Heart right ventricle (tissue), 16 donors: ENCODE results near the gene KCNQ1. TPM values are rescaled to one million over a fixed set of nuclear protein-coding genes. Genes with fewer than 3 reads are reported as not detected.

Source experiments
- ATAC-seq, 8 donors: fragments of 200-7000 bp; cut with Tn5 transposase; one replicate each; pipeline ENCODE4 v1.9.1; 2020; ENCODE audit warnings: mild to moderate bottlenecking in 8 of 8, moderate library complexity in 8 of 8, moderate number of reproducible peaks in 1 of 8
- DNase-seq, 2 donors: peaks; one replicate each; pipeline ENCODE4 v3.0.0-alpha.2; 2020
- H3K27ac ChIP-seq, 10 donors: fragments of 200-600 bp; sonication (generic) in 2 of 10; one replicate each; pipeline versions ENCODE4 v1.5.0 to v1.8.0; 2020 to 2022; ENCODE audit warnings: mild to moderate bottlenecking in 3 of 10
- H3K27me3 ChIP-seq, 7 donors: fragments of 200-600 bp; one replicate each; pipeline ENCODE4 v1.8.0; 2021 to 2022; ENCODE audit warnings: mild to moderate bottlenecking in 2 of 7
- H3K36me3 ChIP-seq, 9 donors: fragments of 200-600 bp; sonication (generic) in 1 of 9; one replicate each; pipeline versions ENCODE4 v1.5.0 to v1.8.0; 2020 to 2022; ENCODE audit warnings: mild to moderate bottlenecking in 2 of 9
- H3K4me1 ChIP-seq, 9 donors: fragments of 200-600 bp; sonication (generic) in 1 of 9; one replicate each; pipeline versions ENCODE4 v1.5.0 to v1.8.0; 2020 to 2022; ENCODE audit warnings: mild to moderate bottlenecking in 4 of 9
- H3K4me3 ChIP-seq, 10 donors: fragments of 200-600 bp; sonication (generic) in 2 of 10; one replicate each; pipeline versions ENCODE4 v1.5.0 to v1.8.0; 2020 to 2022; ENCODE audit warnings: mild to moderate bottlenecking in 7 of 10, moderate library complexity in 2 of 10
- H3K9me3 ChIP-seq, 11 donors: fragments of 200-600 bp in 10 of 11; sonication (generic) in 2 of 11; one replicate each; pipeline versions ENCODE4 v1.5.0 to v1.8.0; 2013 to 2022; ENCODE audit warnings: mild to moderate bottlenecking in 2 of 11, control low read depth in 1 of 11, moderate library complexity in 1 of 11
- WGBS, 2 donors: extraction: QIAGEN DNeasy Blood & Tissue Kit; methylation state at CpG; one replicate each; pipeline ENCODE4 v1.1.7; 2013; ENCODE audit warnings: inconsistent platforms in 1 of 2; 5-methylcytosine and 5-hydroxymethylcytosine counted together
- intact Hi-C, 10 donors: fragments of 100-400 bp; cut with DNase I; formaldehyde crosslinking; loops; one replicate each; pipeline versions ENCODE4 v1.11.1 to v1.14.2; 2022
- polyA plus RNA-seq, 2 donors: library from polyadenylated mRNA; stranded (reverse); fragments of 200-250 nt; gene quantifications; one replicate each; pipeline ENCODE4 v1.2.3, GENCODE V29; 2013
- total RNA-seq, 10 donors: library from RNA; stranded (reverse); fragmentation: NEBNext Ultra II Directional in 3 of 10; extraction: Animal tissue kit (Norgen Biotek cat#: 25700) in 3 of 10; gene quantifications; one replicate each; pipeline versions ENCODE4 v1.2.1 to v1.2.4, GENCODE V29; 2021 to 2023
- TF ChIP-seq, protein P1 (sequence below), 9 donors: fragments of 200-600 bp; sonication (generic) in 2 of 9; IDR thresholded peaks; one replicate each; pipeline versions ENCODE4 v1.5.0 to v1.8.0; 2021 to 2022; ENCODE audit warnings: antibody characterized with exemption in 9 of 9, mild to moderate bottlenecking in 5 of 9, moderate library complexity in 1 of 9
- donor health status: Arrhythmogenic right ventricular cardiomyopathy.
- donor health status: ischemic (EF 13 %, LVEDD 7.1; RV severe dilation, severe dysfunction).
- donor health status: healthy with polysubstance abuse.
- donor health status: DM: no; HTN: yes; CAD: no.
- donor health status: DM: no; HTN: no; CAD: no.
- donor health status: ischemic (EF 25% LVEDD 6.9; RV normal size, moderate dysfunction).
- donor health status: ischemic (EF 25% LVEDD 5.7; RV mildly dilated, moderate dysfunction).
- donor health status: healthy.
- donor health status: DM: yes; HTN: yes; CAD: no.
- donor health status: Ischemic cardiomyopathy.
- donor health status: ischemic (EF 35%, LVEDD 5.7; RV mildly dilated, moderate dysfunction).
- donor health status: nonischemic (EF 11% LVEDD 7.7; RV severe dilation, severe dysfunction).
- donor health status: DM: yes; HTN: yes; CAD: no.
- donor health status: PGD.
- donor health status: ischemic (EF 29% LVEDD 5.4; RV normal size, mild dysfunction).
- donor health status: nonischemic (EF 23%, LVEDD 6.1; RV moderate dilation, normal function).

Gene KCNQ1
- total and polyA plus RNA-seq, 12 donors, result 19.9 to 48.2 (median 33.7) TPM

DNA sequence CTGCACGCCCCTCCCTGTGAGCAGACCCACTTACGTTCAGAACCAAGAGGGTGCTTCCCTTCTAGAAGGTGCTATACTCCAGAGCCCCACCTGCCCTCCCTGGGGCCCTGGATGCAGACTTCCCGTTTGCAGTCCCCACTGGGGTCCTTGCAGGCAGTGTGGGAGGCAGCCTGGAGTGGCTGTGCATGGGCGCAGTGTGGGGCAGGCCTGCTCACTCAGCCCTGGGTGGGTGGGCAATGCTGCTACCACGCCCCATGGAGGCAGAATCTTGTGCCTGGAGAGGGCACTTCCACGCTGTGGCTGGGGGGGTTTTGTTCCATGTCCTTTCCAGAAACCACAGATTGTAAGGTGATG, 138.8 kb downstream of the KCNQ1 start:
- no peak for ATAC-seq
- no peaks in the 10 kb centered on the region for H3K27me3 ChIP-seq
- no peak for DNase-seq
- 95 to 97% methylated on average over 6 of the region's 6 CpGs for WGBS, 2 donors
- TF ChIP-seq, protein P1, sequence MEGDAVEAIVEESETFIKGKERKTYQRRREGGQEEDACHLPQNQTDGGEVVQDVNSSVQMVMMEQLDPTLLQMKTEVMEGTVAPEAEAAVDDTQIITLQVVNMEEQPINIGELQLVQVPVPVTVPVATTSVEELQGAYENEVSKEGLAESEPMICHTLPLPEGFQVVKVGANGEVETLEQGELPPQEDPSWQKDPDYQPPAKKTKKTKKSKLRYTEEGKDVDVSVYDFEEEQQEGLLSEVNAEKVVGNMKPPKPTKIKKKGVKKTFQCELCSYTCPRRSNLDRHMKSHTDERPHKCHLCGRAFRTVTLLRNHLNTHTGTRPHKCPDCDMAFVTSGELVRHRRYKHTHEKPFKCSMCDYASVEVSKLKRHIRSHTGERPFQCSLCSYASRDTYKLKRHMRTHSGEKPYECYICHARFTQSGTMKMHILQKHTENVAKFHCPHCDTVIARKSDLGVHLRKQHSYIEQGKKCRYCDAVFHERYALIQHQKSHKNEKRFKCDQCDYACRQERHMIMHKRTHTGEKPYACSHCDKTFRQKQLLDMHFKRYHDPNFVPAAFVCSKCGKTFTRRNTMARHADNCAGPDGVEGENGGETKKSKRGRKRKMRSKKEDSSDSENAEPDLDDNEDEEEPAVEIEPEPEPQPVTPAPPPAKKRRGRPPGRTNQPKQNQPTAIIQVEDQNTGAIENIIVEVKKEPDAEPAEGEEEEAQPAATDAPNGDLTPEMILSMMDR (IDR thresholded peaks at IDR 0.05), result no peak
- peaks cover 0 to 6% (median 0%) of the 10 kb centered on the region in 9 donors for H3K36me3 ChIP-seq
- intact Hi-C loops, result no loop called here
- H3K4me1 ChIP-seq, result peaks cover 0 to 30% (median 5%) of the 10 kb centered on the region in 9 donors
- H3K9me3 ChIP-seq, result no peaks in the 10 kb centered on the region
- H3K4me3 ChIP-seq, result no peak overlapping the region
- H3K27ac ChIP-seq, result no peak overlapping the region

DNA sequence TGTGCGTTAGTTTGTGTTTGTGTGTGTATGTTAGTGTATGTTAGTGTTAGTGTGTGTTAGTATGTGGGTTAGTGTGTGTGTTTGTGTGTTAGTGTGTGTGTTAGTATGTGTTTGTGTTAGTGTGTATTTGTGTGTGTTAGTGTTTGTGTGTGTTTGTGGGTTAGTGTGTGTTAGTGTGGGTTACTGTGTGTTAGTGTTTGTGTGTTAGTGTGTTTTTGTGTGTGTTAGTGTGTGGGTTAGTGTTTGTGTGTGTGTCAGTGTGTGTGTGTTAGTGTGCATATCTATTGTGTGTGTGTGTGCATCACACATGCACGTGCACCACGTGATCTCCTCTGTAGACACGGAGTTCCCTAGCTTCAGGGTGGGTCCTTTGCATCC, 139.6 kb downstream of the KCNQ1 start:
- Histone ChIP-seq H3K27me3 (no peaks in the 10 kb centered on the region), H3K27ac (no peak overlapping the region), H3K9me3 (no peaks in the 10 kb centered on the region), H3K4me1 (peaks cover 0 to 24% (median 5%) of the 10 kb centered on the region in 9 donors), H3K4me3 (no peak overlapping the region), H3K36me3 (peaks cover 0 to 13% (median 0%) of the 10 kb centered on the region in 9 donors)
- 72 to 90% methylated on average over 4 of the region's 4 CpGs for WGBS, 2 donors
- DNase-seq (no peak), ATAC-seq (no peak)
- intact Hi-C loops, result no loop called here
- TF ChIP-seq, protein P1 (IDR thresholded peaks at IDR 0.05), result no peak

DNA sequence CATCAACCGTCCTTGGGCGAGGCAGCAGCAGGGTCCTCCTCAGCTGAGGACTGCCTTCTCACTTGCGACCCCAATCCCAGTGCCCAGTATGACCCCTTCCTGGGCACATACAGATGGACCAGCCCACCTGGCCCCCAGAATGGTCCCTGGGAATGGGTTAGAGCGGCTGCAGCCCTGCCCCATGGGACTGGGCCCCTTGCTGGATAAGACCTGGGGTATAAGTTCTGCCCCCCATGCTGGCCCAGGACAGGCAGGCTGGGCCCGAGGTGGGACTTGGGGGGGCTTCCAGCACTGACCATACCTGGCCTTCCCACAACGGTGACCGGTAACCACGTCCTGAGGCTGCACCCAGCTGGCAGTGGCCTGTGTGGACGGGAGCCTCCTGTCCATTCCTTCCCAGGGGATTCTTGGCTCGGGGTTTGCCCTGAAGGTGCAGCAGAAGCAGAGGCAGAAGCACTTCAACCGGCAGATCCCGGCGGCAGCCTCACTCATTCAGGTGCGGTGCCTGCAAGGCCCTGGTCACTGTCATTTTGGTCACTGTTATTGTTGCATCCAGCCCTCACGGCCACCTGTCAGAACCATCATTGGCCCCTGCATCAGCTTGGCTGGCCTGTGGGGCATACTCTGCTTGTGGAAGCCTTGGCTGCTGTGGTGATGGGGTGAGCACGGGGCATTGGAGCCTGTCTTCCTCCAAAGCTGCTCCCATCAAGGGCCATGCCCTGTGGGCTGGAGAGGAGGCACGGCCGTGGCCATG, 140.2 kb downstream of the KCNQ1 start:
- Histone ChIP-seq H3K27me3 (no peaks in the 10 kb centered on the region), H3K4me1 (peaks cover 0 to 20% (median 5%) of the 10 kb centered on the region in 9 donors), H3K9me3 (no peaks in the 10 kb centered on the region), H3K27ac (no peak overlapping the region), H3K36me3 (peaks cover 0 to 13% (median 0%) of the 10 kb centered on the region in 9 donors), H3K4me3 (no peak overlapping the region)
- peak in 1 of 2 donors; percentile 4 for DNase-seq
- no peak for ATAC-seq
- TF ChIP-seq, protein P1 (IDR thresholded peaks at IDR 0.05), result no peak
- intact Hi-C loops, result no loop called here
- WGBS, 2 donors, result 93 to 96% methylated on average over 18 of the region's 18 CpGs

DNA sequence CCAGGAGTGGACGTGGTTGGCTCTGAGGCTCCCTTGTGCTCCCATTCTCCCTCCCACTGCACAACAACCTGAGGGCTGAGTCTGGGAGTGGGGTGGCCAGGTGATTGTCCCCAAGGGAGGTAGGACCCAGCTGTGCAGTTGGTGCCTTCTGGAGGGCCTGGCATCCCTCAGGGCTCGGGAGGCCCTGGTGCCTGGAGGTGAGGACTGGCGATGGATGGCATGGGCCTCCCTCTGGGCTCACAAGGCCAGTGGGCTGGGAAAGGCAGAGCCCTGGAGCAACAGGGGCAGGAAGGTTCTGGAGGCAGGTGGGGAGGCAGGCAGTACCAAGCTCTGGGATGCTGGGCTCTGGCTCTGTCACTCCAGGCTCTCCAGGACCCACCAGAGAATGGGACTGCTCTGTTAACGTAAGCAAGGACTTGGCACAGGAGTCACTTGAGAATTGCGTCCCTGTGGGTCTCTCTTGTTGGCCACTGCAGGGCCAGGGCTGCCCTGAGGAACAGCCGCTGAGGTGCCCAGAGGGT, 140.8 kb downstream of the KCNQ1 start:
- Histone ChIP-seq H3K4me1 (peaks cover 0 to 20% (median 5%) of the 10 kb centered on the region in 9 donors), H3K36me3 (peaks cover 0 to 13% (median 0%) of the 10 kb centered on the region in 9 donors), H3K9me3 (no peaks in the 10 kb centered on the region), H3K27me3 (no peaks in the 10 kb centered on the region), H3K4me3 (no peak overlapping the region), H3K27ac (no peak overlapping the region)
- 97 to 98% methylated on average over 6 of the region's 6 CpGs for whole genome bisulfite sequencing, 2 donors
- DNase-seq, result peak in 1 of 2 donors; percentile 3
- ATAC-seq, result no peak
- TF ChIP-seq, protein P1 (IDR thresholded peaks at IDR 0.05), result no peak
- intact Hi-C loops, result no loop called here
